ENCODE data around the gene RAG2. TPM values are rescaled to one million over a fixed set of nuclear protein-coding genes. Genes with fewer than 3 reads are reported as not detected.
"Not testable (repeated sequence)": the region's sequence is repeated elsewhere in the genome, so short reads cannot be mapped to it uniquely, and the experiment has no call there.

RAG2 gene
- total and polyA plus RNA-seq, 12 donors: not detected

DNA sequence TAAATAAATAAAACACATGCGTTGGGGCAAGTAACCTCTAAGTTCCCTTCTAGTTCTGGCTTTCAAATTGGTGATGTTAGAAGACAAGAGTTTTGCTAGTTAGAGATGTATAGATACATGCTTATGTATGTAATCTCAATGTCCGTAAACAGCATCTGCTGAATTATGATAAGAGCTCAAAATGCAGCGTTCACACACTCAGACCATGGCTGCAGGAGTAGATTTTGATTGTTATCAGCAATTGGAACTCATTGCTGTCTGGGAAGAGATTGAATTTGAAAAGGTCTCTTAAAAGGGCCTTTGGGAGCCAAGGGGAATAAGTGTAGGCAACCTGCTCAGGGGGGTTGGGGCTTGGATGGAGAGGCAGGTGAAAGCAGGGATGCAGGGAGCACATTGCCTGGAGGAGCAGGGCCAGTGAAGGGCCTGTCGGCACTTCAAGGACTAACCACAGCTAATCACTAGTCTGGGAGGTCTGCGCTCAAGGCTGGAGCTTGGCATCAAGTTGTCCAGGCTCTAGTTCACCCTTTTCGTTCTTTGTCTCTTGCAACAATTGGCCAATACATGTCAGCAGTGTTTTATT lies 32.9 kb downstream of the RAG2 start:
- DNase-seq: no peak
- WGBS, 4 donors: 48 to 64% (median 59%) methylated on average over 6 of the region's 6 CpGs
- H3K9me3 ChIP-seq (replicated peaks in 1 of 3): no peaks in the 10 kb centered on the region
- H3K27me3 ChIP-seq: no peaks in the 10 kb centered on the region
- no peaks in the 10 kb centered on the region for H3K36me3 ChIP-seq (replicated peaks in 1 of 2)
- TF ChIP-seq, protein P1, sequence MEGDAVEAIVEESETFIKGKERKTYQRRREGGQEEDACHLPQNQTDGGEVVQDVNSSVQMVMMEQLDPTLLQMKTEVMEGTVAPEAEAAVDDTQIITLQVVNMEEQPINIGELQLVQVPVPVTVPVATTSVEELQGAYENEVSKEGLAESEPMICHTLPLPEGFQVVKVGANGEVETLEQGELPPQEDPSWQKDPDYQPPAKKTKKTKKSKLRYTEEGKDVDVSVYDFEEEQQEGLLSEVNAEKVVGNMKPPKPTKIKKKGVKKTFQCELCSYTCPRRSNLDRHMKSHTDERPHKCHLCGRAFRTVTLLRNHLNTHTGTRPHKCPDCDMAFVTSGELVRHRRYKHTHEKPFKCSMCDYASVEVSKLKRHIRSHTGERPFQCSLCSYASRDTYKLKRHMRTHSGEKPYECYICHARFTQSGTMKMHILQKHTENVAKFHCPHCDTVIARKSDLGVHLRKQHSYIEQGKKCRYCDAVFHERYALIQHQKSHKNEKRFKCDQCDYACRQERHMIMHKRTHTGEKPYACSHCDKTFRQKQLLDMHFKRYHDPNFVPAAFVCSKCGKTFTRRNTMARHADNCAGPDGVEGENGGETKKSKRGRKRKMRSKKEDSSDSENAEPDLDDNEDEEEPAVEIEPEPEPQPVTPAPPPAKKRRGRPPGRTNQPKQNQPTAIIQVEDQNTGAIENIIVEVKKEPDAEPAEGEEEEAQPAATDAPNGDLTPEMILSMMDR (IDR thresholded peaks at IDR 0.05): no peak
- TF ChIP-seq POLR2A (IDR thresholded peaks at IDR 0.05): no peak
- H3K27ac ChIP-seq: no peak overlapping the region
- peak overlapping the region in 1 of 4 donors; percentile 52 for H3K4me3 ChIP-seq
- intact Hi-C loops (cut with DNase I): loop anchor here (5.0 kb wide), 2 partner anchors 107 to 182 kb away; no protein-coding TSS in a partner anchor
- H3K4me1 ChIP-seq (replicated peaks in 1 of 2): peaks cover 0 to 5% of the 10 kb centered on the region in 2 donors

DNA sequence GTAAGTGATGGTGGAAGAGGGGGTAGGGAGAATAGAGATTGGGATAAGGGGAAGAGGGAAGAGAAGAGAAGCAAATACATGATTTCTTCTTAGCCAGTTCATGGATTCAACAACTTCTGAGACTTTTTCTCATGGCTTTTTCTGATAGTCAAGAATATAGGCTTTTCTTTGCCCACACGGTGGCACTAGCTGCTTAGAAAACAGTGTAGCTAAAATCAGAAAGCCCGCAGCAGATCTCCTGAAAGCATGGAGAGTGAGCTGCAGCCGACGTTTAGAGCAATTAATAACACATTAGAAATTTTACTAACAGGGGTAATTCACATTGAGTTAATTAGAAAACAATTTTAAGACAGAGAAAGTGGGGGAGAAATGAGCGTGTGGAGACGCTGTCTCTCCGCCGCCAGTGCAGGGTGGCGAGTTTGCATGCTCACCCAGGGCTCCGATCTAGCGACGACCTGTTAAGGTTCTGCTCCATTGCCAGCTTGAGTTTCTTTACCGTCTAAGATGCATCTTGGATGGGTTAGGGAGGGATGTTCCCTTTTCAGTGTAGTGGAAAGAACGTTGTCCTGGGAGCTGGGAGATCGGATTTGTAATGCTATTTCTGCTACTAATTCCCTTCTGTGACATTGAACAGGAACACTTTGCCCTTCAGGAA lies 33.5 kb downstream of the RAG2 start:
- H3K4me1 ChIP-seq (replicated peaks in 1 of 2): peaks cover 0 to 5% of the 10 kb centered on the region in 2 donors
- H3K27me3 ChIP-seq: no peaks in the 10 kb centered on the region
- intact Hi-C loops (cut with DNase I): loop anchor here (5.0 kb wide), 2 partner anchors 108 to 183 kb away; no protein-coding TSS in a partner anchor
- peak overlapping the region in 2 of 4 donors; percentile 18 to 52 for H3K4me3 ChIP-seq
- no peaks in the 10 kb centered on the region for H3K36me3 ChIP-seq (replicated peaks in 1 of 2)
- WGBS, 4 donors: 3 to 12% (median 4%) methylated on average over 15 of the region's 15 CpGs
- no peak for TF ChIP-seq POLR2A (IDR thresholded peaks at IDR 0.05)
- TF ChIP-seq, protein P1 (IDR thresholded peaks at IDR 0.05): peak; percentile 47 to 80 (median 67)
- H3K9me3 ChIP-seq (replicated peaks in 1 of 3): no peaks in the 10 kb centered on the region
- no peak overlapping the region for H3K27ac ChIP-seq
- DNase-seq: peak; percentile 40 to 81 (median 56)

DNA sequence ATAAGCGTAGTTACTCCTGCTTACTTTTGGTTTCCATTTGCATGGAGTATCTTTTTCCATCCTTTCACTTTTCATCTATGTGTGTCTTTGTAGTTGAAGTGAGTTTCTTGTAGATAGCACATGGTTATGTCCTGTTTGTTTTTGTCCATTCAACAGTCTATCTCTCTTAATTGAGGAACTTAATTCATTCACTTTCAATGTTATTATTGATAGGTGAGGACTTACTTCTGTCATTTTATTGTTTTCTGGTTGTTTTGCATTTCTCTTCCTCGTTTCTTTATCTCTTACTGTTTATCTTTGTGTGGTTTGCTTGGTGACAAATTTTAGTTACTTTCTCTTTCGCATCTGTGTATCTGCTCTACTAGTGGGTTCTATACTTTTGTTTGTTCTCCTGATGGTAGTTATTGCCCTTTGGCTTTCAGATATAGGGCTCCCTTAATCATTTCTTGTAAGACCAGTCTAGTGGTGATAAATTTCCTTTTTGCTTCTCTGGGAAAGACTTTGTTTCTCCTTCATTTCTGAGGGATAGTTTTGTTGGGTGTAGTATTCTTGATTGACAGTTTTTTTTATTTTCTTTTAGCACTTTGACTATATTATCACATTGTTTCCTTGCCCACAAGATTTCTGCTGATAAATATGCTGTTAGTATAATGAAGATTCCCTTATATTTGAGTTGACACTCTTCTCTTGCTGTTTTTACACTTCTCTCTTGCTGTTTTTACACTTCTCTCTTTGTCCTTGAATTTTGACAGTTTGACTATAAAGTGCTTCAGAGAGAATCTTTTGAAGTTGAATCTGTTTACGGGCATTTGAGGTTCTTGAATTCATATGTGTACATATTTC lies 39.2 kb downstream of the RAG2 start:
- DNase-seq: no peak
- Histone ChIP-seq H3K27me3 (no peaks in the 10 kb centered on the region), H3K4me3 (no peak overlapping the region), H3K27ac (no peak overlapping the region), H3K36me3 (replicated peaks in 1 of 2) (no peaks in the 10 kb centered on the region), H3K4me1 (replicated peaks in 1 of 2) (no peaks in the 10 kb centered on the region), H3K9me3 (replicated peaks in 1 of 3) (no peaks in the 10 kb centered on the region)
- intact Hi-C loops (cut with DNase I): no loop called here
- WGBS, 4 donors: 60 to 71% (median 69%) methylated on average over 4 of the region's 4 CpGs
- no peak for TF ChIP-seq POLR2A (IDR thresholded peaks at IDR 0.05)
- TF ChIP-seq, protein P1 (IDR thresholded peaks at IDR 0.05): no peak

DNA sequence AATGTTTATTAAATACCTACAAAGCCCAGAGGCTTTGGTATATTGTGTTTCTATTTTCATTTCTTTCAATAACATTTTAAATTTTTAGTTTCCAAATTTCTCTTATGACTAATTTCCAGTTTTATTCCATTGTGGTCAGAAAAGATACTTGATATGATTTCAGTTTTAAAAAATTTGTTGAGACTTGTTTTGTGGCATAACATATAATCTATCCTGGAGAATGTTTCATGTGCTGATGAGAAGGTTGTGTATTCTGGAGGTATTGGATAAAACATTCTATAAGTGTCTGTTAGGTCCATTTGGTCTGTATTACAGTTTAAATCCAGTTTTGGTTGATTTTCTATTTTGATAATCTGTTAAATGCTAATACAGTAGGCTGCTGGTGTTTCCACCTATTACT lies 40.0 kb downstream of the RAG2 start:
- Histone ChIP-seq H3K27me3 (no peaks in the 10 kb centered on the region), H3K36me3 (replicated peaks in 1 of 2) (no peaks in the 10 kb centered on the region), H3K4me1 (replicated peaks in 1 of 2) (no peaks in the 10 kb centered on the region), H3K4me3 (no peak overlapping the region), H3K27ac (no peak overlapping the region), H3K9me3 (replicated peaks in 1 of 3) (no peaks in the 10 kb centered on the region)
- intact Hi-C loops (cut with DNase I): no loop called here
- DNase-seq: no peak
- TF ChIP-seq, protein P1 (IDR thresholded peaks at IDR 0.05): no peak
- no peak for TF ChIP-seq POLR2A (IDR thresholded peaks at IDR 0.05)

DNA sequence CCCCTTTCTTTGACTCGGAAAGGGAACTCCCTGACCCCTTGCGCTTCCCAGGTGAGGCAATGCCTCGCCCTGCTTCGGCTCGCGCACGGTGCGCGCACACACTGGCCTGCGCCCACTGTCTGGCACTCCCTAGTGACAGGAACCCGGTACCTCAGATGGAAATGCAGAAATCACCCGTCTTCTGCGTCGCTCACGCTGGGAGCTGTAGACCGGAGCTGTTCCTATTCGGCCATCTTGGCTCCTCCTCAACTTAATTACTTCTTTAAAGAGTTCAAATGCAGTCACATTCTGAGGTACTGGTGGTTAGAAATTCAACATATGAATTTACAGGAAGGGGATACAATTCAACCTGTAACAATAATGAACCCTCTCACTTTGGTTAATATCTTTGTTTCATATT lies 40.6 kb downstream of the RAG2 start:
- H3K9me3 ChIP-seq (replicated peaks in 1 of 3); H3K27ac ChIP-seq; H3K36me3 ChIP-seq (replicated peaks in 1 of 2); intact Hi-C loops (cut with DNase I); H3K4me1 ChIP-seq (replicated peaks in 1 of 2); DNase-seq; H3K27me3 ChIP-seq; H3K4me3 ChIP-seq: not testable (repeated sequence)
- 91 to 96% (median 95%) methylated on average over 7 to 15 of the region's 17 CpGs for WGBS, 4 donors

Measured in adrenal gland (tissue), 12 donors.